ENCODE measurements around the gene TET2. TPM values are rescaled to one million over a fixed set of nuclear protein-coding genes. Genes with fewer than 3 reads are reported as not detected.
"Not testable (repeated sequence)": the region's sequence is repeated elsewhere in the genome, so short reads cannot be mapped to it uniquely, and the experiment has no call there.

Gene TET2
- total RNA-seq, 2 donors from 2014 or later: 41.8 to 87.4 TPM

DNA sequence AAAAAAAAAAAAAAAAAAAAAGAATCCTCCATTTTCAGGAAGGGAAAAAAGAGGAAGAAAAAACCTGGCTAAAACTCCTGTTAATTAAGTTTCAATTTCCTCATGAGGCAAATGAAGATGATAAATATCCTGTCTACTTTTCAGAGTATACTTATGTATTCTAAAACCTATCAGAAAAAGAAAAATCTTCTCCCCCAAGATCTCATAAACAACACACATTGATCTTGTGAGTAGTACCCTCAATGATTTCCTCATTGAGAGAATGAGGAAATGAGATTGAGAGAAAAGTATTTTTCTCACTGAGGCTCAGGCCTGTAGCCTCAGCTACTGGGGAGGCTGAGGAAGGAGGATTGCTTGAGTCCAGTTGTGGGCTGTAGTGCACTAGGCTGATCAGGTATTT, 146.7 kb downstream of the TET2 start:
- Mint-ChIP-seq H3K4me1 (no peaks in the 10 kb centered on the region), H3K27me3 (no peaks in the 10 kb centered on the region), H3K9me3 (peaks cover 8% of the 10 kb centered on the region), H3K4me3 (no peak overlapping the region), H3K27ac (no peak overlapping the region), H3K36me3 (ENCODE audit: low read depth) (no peaks in the 10 kb centered on the region)
- ATAC-seq (replicated peaks): no peak

DNA sequence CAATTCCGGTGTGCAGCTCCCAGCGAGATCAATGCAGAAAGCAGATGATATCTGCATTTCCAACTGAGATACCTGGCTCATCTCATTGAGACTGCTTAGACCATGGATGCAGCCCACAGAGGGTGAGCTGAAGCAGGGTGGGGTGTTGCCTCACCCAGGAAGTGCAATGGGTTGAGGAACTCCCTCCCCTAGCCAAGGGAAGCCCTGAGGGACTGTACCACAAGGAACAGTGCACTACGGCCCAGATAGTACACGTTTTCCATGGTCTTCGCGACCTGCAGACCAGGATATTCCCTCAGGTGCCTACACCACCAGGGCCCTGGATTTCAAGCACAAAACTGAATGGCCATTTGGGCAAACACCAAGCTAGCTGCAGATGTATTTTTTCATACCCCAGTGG, 150.0 kb downstream of the TET2 start:
- no peak overlapping the region for H3K27ac Mint-ChIP-seq
- H3K27me3 Mint-ChIP-seq: no peaks in the 10 kb centered on the region
- no peak for ATAC-seq (replicated peaks)
- H3K4me1 Mint-ChIP-seq: no peaks in the 10 kb centered on the region
- H3K36me3 Mint-ChIP-seq (ENCODE audit: low read depth): no peaks in the 10 kb centered on the region
- no peak overlapping the region for H3K4me3 Mint-ChIP-seq
- H3K9me3 Mint-ChIP-seq: peaks cover 12% of the 10 kb centered on the region

DNA sequence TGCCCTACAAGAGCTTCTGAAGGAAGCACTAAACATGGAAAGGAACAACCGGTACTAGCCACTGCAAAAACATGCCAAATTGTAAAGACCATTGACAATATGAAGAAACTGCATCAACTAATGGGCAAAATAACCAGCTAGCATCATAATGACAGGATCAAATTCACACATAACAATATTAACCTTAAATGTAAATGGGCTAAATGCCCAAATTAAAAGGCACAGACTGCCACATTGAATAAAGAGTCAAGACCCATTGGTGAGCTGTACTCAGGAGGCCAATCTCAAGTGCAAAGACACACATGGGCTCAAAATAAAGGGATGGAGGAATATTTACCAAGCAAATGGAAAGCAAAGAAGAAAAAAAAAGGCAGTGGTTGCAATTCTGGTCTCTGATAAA, 152.4 kb downstream of the TET2 start:
- H3K4me1 Mint-ChIP-seq; H3K36me3 Mint-ChIP-seq (ENCODE audit: low read depth); H3K27me3 Mint-ChIP-seq; ATAC-seq (replicated peaks); H3K27ac Mint-ChIP-seq; H3K4me3 Mint-ChIP-seq: not testable (repeated sequence)
- peaks cover 15% of the 10 kb centered on the region for H3K9me3 Mint-ChIP-seq

DNA sequence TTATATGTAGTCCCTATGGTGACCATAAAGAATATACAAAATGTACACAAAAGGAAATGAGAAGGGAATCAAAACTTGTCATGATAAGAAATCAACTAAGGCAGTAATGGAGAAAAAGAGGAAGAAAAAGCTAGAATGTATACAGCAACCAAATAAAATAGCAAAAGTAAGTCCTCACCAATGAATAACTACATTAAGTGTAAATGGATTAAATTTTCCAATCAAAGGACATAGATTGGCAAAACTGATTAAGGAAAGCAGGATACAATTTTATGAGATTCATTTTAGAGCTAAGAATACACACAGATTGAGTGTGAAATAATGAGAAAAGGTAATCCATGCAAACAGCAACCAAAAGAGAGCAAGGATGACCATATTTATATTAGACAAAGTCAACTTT, 157.4 kb downstream of the TET2 start:
- H3K4me1 Mint-ChIP-seq: peaks cover 27% of the 10 kb centered on the region
- ATAC-seq (replicated peaks): no peak
- peaks cover 12% of the 10 kb centered on the region for H3K9me3 Mint-ChIP-seq
- peak overlapping the region; percentile 91 for H3K27ac Mint-ChIP-seq
- no peaks in the 10 kb centered on the region for H3K27me3 Mint-ChIP-seq
- H3K36me3 Mint-ChIP-seq (ENCODE audit: low read depth): peaks cover 8% of the 10 kb centered on the region
- peak overlapping the region; percentile 64 for H3K4me3 Mint-ChIP-seq

DNA sequence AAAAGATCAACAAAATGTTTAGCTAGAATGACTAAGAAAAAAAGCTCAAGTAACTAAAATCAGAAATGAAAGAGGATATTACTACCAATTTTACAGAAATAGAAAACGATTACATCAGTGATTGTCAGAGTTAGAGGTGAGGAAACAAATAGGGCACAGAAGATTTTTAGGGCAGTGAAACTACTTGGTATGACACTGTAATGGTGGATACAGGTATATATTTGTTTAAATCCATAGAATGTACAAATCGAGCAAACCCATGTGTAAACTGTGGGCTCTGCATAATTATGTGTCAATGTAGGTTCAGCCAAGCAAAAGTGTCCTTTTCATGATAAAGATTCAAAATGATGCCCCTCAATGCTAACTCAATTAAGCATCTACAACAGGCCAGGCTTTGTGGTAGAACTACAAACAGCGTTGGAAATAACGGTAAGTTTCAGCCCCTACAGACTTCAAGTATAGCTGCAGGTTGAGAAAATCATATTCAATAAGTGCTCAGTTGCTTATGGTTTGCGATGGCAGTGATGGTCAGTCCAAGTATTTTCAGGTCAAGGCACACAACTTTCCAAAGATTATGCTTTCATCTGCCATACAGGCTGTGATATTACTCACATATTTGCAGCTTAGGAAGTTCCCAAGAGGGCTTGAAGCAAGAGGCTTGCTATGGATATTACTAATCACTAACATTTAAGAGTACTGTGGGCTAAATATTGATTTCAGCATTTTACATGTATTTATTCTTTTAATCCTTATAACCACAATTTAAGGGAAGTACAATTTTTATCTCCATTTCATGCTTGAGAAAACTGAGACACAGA, 158.6 kb downstream of the TET2 start:
- Mint-ChIP-seq H3K27me3 (no peaks in the 10 kb centered on the region), H3K36me3 (ENCODE audit: low read depth) (peaks cover 8% of the 10 kb centered on the region), H3K4me3 (peak overlapping the region; percentile 64), H3K9me3 (peaks cover 10% of the 10 kb centered on the region), H3K4me1 (peaks cover 27% of the 10 kb centered on the region), H3K27ac (peak overlapping the region; percentile 91)
- ATAC-seq (replicated peaks): peak; percentile 47

DNA sequence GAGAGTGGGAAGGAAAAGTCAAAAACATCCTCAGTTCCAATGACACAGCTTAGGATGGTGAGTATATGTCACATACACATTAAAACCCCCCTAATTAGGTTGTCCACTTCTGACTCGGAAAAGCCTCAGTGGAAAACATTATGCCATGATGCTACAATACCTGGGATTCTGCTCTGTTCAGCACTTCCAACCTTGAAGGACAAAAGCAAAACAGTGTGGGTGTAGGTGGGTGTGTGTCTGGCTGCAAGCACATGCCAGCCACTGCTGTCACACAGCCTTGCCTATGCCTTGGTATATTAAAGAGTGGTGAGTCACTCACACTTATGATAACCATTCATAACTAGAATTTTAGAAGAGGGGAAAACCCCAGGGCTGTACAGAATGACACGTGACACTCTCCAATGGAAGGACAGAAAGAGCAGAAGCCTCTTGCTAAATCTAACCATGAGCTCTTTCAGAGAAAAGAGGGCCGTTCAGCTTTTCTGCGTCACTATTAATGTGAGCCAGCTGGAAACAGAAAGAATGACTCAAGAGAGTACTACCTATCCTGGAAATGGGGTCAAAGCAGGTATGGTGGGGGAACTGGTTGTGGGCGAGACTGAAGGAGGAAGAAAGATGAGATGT, 159.6 kb downstream of the TET2 start:
- Mint-ChIP-seq H3K27ac (peak overlapping the region; percentile 91), H3K36me3 (ENCODE audit: low read depth) (peaks cover 8% of the 10 kb centered on the region), H3K4me1 (peaks cover 27% of the 10 kb centered on the region), H3K4me3 (peak overlapping the region; percentile 64), H3K9me3 (peaks cover 13% of the 10 kb centered on the region), H3K27me3 (no peaks in the 10 kb centered on the region)
- ATAC-seq (replicated peaks): peak; percentile 83

DNA sequence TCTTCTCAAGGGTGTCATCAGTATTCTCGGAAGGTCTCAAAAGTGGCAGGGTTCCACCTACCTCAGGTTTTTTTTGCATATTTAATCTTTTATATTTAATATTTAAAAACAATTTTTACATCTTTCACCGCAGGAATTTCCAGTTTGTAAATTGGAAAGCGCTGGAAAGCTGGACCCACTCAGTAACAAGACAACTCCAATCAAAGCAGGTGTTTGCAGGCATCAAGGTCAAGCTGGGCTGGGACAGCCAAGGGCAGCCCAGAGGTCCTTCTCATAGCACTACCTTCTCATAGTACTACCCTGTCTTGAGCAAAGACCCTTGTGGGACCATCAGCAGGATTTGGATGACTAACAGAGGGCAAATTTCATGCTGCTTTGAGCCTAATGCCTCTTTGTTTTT, 160.1 kb downstream of the TET2 start:
- H3K27me3 Mint-ChIP-seq: no peaks in the 10 kb centered on the region
- peaks cover 18% of the 10 kb centered on the region for H3K9me3 Mint-ChIP-seq
- H3K36me3 Mint-ChIP-seq (ENCODE audit: low read depth): peaks cover 8% of the 10 kb centered on the region
- no peak for ATAC-seq (replicated peaks)
- peak overlapping the region; percentile 91 for H3K27ac Mint-ChIP-seq
- H3K4me1 Mint-ChIP-seq: peaks cover 27% of the 10 kb centered on the region
- H3K4me3 Mint-ChIP-seq: peak overlapping the region; percentile 64

DNA sequence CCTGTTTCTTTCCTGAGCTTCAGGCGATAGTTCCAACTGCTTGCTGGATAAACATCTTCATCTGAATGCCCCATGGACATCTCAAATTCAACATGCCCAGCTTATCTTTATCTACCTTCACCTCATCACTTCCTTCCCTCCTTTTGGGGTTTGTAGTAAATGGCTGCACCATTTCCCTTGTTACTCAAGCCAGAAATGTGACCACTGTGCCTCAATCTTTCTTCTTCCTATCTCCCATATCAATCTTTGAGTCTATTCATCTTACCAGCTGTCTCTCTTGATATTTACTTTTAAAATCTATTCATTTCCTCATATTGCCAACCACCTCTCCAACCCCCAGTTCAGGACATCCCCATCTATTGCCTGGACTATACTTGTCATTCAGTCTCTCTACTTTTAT, 171.8 kb downstream of the TET2 start:
- Mint-ChIP-seq H3K27me3 (no peaks in the 10 kb centered on the region), H3K4me3 (no peak overlapping the region), H3K9me3 (peaks cover 8% of the 10 kb centered on the region), H3K27ac (no peak overlapping the region), H3K4me1 (no peaks in the 10 kb centered on the region), H3K36me3 (ENCODE audit: low read depth) (no peaks in the 10 kb centered on the region)
- ATAC-seq (replicated peaks): no peak

DNA sequence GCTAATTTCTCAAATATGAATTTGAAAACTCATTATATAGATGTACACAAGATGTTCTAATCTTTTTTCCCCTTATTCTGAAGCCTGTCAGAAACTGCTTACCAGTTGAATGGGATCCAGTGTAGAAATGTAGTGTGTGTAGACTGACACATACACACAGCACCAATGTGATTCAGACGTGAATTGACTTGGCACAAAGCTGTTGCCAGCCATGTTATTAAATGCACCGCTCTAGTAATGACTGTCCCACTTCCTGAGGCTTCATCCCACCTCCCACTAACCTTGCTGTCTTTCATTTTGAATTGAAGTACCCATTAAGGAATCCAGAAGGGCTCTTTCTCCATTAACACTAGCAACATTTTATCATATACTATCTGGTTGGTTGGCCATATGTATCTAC, 180.5 kb downstream of the TET2 start:
- Mint-ChIP-seq H3K9me3 (no peaks in the 10 kb centered on the region), H3K36me3 (ENCODE audit: low read depth) (no peaks in the 10 kb centered on the region), H3K4me1 (peaks cover 16% of the 10 kb centered on the region), H3K27ac (peak overlapping the region; percentile 41), H3K4me3 (peak overlapping the region; percentile 15), H3K27me3 (no peaks in the 10 kb centered on the region)
- ATAC-seq (replicated peaks): peak; percentile 98

DNA sequence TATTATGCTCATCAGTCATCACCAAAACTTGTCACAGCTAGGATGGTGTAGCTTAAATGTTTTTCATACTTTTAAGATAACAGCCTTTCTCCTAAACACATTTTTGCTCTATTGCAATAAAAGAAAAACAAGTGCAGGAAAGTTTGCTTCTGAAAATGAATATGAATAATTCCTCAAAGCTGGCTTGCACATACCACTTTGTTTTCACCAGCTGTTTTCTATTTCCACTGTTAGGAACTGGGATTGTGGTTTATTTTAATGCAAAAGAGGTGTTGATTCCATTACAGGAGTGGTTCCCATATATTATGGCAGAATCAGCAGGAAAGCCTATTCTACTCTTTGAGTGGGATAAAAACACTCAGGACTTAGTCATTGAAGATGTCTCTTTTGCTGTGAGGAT, 181.3 kb downstream of the TET2 start:
- no peaks in the 10 kb centered on the region for H3K36me3 Mint-ChIP-seq (ENCODE audit: low read depth)
- peak overlapping the region; percentile 41 for H3K27ac Mint-ChIP-seq
- peaks cover 16% of the 10 kb centered on the region for H3K4me1 Mint-ChIP-seq
- H3K9me3 Mint-ChIP-seq: no peaks in the 10 kb centered on the region
- H3K4me3 Mint-ChIP-seq: peak overlapping the region; percentile 15
- no peak for ATAC-seq (replicated peaks)
- H3K27me3 Mint-ChIP-seq: no peaks in the 10 kb centered on the region

DNA sequence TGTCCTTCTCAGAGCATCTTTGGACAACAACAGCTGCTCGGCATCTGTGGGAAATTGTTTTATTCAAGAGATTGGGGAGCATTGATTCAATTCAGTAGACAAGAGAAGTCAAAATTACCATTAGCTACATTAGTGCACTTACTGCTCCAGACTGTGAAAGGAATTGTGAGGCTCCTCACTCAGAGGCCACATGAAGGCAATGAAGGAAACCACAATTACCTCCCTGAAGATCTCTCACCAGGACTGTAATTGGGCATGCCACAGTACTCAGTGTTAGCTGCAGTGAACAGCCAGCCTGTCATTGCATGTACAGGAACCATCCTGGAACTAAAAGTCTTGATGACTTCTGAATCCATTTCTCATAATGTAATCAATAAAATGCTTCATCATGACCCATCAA, 182.4 kb downstream of the TET2 start:
- Mint-ChIP-seq H3K4me3 (peak overlapping the region; percentile 4), H3K4me1 (peaks cover 16% of the 10 kb centered on the region), H3K27me3 (no peaks in the 10 kb centered on the region), H3K9me3 (no peaks in the 10 kb centered on the region), H3K36me3 (ENCODE audit: low read depth) (no peaks in the 10 kb centered on the region), H3K27ac (peak overlapping the region; percentile 44)
- peak; percentile 36 for ATAC-seq (replicated peaks)
